ENCODE measurements around the gene MAML3. TPM values are rescaled to one million over a fixed set of nuclear protein-coding genes. Genes with fewer than 3 reads are reported as not detected.

Gene MAML3
- total RNA-seq, 1 donor from 2014 or later, result 8.1 TPM

GRCh38 chr4:139814323-139815015 is 339.5 kb downstream of the MAML3 start:
- no peak overlapping the region for H2AFZ ChIP-seq (ENCODE audit: low read depth, low read length)
- Mint-ChIP-seq H3K4me3 (ENCODE audit: unreplicated experiment) (no peak overlapping the region), H3K36me3 (ENCODE audit: low read depth, unreplicated experiment) (no peaks in the 10 kb centered on the region), H3K4me1 (ENCODE audit: low read depth, unreplicated experiment) (peaks cover 40% of the 10 kb centered on the region), H3K27ac (ENCODE audit: unreplicated experiment) (peak overlapping the region; percentile 97), H3K27me3 (ENCODE audit: low read depth, unreplicated experiment) (no peaks in the 10 kb centered on the region), H3K9me3 (ENCODE audit: unreplicated experiment) (peaks cover 7% of the 10 kb centered on the region)
- H3K4me3 ChIP-seq (ENCODE audit: insufficient read depth, low read depth, low read length), result no peak overlapping the region
- H3K4me2 ChIP-seq (ENCODE audit: low read length), result peak overlapping the region; percentile 13
- no peaks in the 10 kb centered on the region for H3K36me3 ChIP-seq (ENCODE audit: insufficient read depth, low read length)
- no peaks in the 10 kb centered on the region for H3K79me2 ChIP-seq (ENCODE audit: insufficient read depth, low read length)
- H3K27ac ChIP-seq (ENCODE audit: low read depth, low read length), result no peak overlapping the region
- H3K9ac ChIP-seq (ENCODE audit: low read length), result no peak overlapping the region
- FAIRE-seq, result no peak
- no peaks in the 10 kb centered on the region for H4K20me1 ChIP-seq (ENCODE audit: insufficient read depth, low read length)
- H3K9me3 ChIP-seq (ENCODE audit: insufficient read depth, low read depth, low read length), result peaks cover 3% of the 10 kb centered on the region
- TF ChIP-seq CTCF (IDR thresholded peaks at IDR 0.05; ENCODE audit: insufficient read depth, low read depth, low read length), result no peak
- no peak for TF ChIP-seq EZH2 (IDR thresholded peaks at IDR 0.05; ENCODE audit: insufficient read depth, low read length)
- DNase-seq (ENCODE audit: low read depth), result peak; percentile 48
- H3K4me1 ChIP-seq (ENCODE audit: insufficient read depth, low read length), result peaks cover 25% of the 10 kb centered on the region
- H3K27me3 ChIP-seq (ENCODE audit: insufficient read depth, low read length), result no peaks in the 10 kb centered on the region

GRCh38 chr4:139813881-139814280 is 340.1 kb downstream of the MAML3 start:
- no peak for FAIRE-seq
- H3K27ac ChIP-seq (ENCODE audit: low read depth, low read length), result no peak overlapping the region
- H3K79me2 ChIP-seq (ENCODE audit: insufficient read depth, low read length), result no peaks in the 10 kb centered on the region
- no peak overlapping the region for H3K9ac ChIP-seq (ENCODE audit: low read length)
- no peaks in the 10 kb centered on the region for H4K20me1 ChIP-seq (ENCODE audit: insufficient read depth, low read length)
- no peaks in the 10 kb centered on the region for H3K36me3 ChIP-seq (ENCODE audit: insufficient read depth, low read length)
- TF ChIP-seq EZH2 (IDR thresholded peaks at IDR 0.05; ENCODE audit: insufficient read depth, low read length) (no peak), CTCF (IDR thresholded peaks at IDR 0.05; ENCODE audit: insufficient read depth, low read depth, low read length) (no peak)
- H3K4me3 ChIP-seq (ENCODE audit: insufficient read depth, low read depth, low read length), result no peak overlapping the region
- peaks cover 28% of the 10 kb centered on the region for H3K4me1 ChIP-seq (ENCODE audit: insufficient read depth, low read length)
- H3K27ac Mint-ChIP-seq (ENCODE audit: unreplicated experiment), result no peak overlapping the region
- H2AFZ ChIP-seq (ENCODE audit: low read depth, low read length), result no peak overlapping the region
- no peaks in the 10 kb centered on the region for H3K27me3 Mint-ChIP-seq (ENCODE audit: low read depth, unreplicated experiment)
- DNase-seq (ENCODE audit: low read depth), result no peak
- H3K36me3 Mint-ChIP-seq (ENCODE audit: low read depth, unreplicated experiment), result no peaks in the 10 kb centered on the region
- peaks cover 3% of the 10 kb centered on the region for H3K9me3 ChIP-seq (ENCODE audit: insufficient read depth, low read depth, low read length)
- H3K4me2 ChIP-seq (ENCODE audit: low read length), result no peak overlapping the region
- peaks cover 8% of the 10 kb centered on the region for H3K9me3 Mint-ChIP-seq (ENCODE audit: unreplicated experiment)
- no peak overlapping the region for H3K4me3 Mint-ChIP-seq (ENCODE audit: unreplicated experiment)
- H3K4me1 Mint-ChIP-seq (ENCODE audit: low read depth, unreplicated experiment), result peaks cover 45% of the 10 kb centered on the region
- H3K27me3 ChIP-seq (ENCODE audit: insufficient read depth, low read length), result no peaks in the 10 kb centered on the region

- H3K9me3 Mint-ChIP-seq (ENCODE audit: unreplicated experiment), result peaks cover 8% of the 10 kb centered on the region
- Histone ChIP-seq H3K27me3 (ENCODE audit: insufficient read depth, low read length) (no peaks in the 10 kb centered on the region), H3K4me1 (ENCODE audit: insufficient read depth, low read length) (peaks cover 21% of the 10 kb centered on the region), H3K9ac (ENCODE audit: low read length) (no peak overlapping the region), H3K36me3 (ENCODE audit: insufficient read depth, low read length) (no peaks in the 10 kb centered on the region), H3K4me2 (ENCODE audit: low read length) (no peak overlapping the region), H3K4me3 (ENCODE audit: insufficient read depth, low read depth, low read length) (no peak overlapping the region), H3K79me2 (ENCODE audit: insufficient read depth, low read length) (no peaks in the 10 kb centered on the region), H2AFZ (ENCODE audit: low read depth, low read length) (no peak overlapping the region), H3K27ac (ENCODE audit: low read depth, low read length) (no peak overlapping the region), H3K9me3 (ENCODE audit: insufficient read depth, low read depth, low read length) (peaks cover 3% of the 10 kb centered on the region), H4K20me1 (ENCODE audit: insufficient read depth, low read length) (no peaks in the 10 kb centered on the region)
- H3K27me3 Mint-ChIP-seq (ENCODE audit: low read depth, unreplicated experiment), result no peaks in the 10 kb centered on the region
- peaks cover 30% of the 10 kb centered on the region for H3K4me1 Mint-ChIP-seq (ENCODE audit: low read depth, unreplicated experiment)
- FAIRE-seq, result no peak
- no peak overlapping the region for H3K4me3 Mint-ChIP-seq (ENCODE audit: unreplicated experiment)
- no peak for DNase-seq (ENCODE audit: low read depth)
- no peaks in the 10 kb centered on the region for H3K36me3 Mint-ChIP-seq (ENCODE audit: low read depth, unreplicated experiment)
- H3K27ac Mint-ChIP-seq (ENCODE audit: unreplicated experiment), result no peak overlapping the region
- no peak for TF ChIP-seq EZH2 (IDR thresholded peaks at IDR 0.05; ENCODE audit: insufficient read depth, low read length)
- TF ChIP-seq CTCF (IDR thresholded peaks at IDR 0.05; ENCODE audit: insufficient read depth, low read depth, low read length), result no peak
Observed at GRCh38 chr4:139810710-139811109, 343.3 kb downstream of the MAML3 start.

Measured in astrocyte (in vitro differentiated cells and primary cell).